ENCODE data around the gene POLR2M.

- TF ChIP-seq, protein P1, sequence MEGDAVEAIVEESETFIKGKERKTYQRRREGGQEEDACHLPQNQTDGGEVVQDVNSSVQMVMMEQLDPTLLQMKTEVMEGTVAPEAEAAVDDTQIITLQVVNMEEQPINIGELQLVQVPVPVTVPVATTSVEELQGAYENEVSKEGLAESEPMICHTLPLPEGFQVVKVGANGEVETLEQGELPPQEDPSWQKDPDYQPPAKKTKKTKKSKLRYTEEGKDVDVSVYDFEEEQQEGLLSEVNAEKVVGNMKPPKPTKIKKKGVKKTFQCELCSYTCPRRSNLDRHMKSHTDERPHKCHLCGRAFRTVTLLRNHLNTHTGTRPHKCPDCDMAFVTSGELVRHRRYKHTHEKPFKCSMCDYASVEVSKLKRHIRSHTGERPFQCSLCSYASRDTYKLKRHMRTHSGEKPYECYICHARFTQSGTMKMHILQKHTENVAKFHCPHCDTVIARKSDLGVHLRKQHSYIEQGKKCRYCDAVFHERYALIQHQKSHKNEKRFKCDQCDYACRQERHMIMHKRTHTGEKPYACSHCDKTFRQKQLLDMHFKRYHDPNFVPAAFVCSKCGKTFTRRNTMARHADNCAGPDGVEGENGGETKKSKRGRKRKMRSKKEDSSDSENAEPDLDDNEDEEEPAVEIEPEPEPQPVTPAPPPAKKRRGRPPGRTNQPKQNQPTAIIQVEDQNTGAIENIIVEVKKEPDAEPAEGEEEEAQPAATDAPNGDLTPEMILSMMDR (IDR thresholded peaks at IDR 0.05), result no peak
- no peak for TF ChIP-seq POLR2A (IDR thresholded peaks at IDR 0.05)
Observed at GRCh38 chr15:57665939-57666338, 40.6 kb upstream of the POLR2M start.
